ES-I3 (cell line): Measurements from ENCODE around the gene RRP36.
A peak's percentile ranks its signal among the peaks of the same experiment; 100 is the strongest.

Experiments used
- H3K36me3 ChIP-seq: 2 replicates; pipeline ENCODE4 v1.6.1; 2013; ENCODE audit warnings: mild to moderate bottlenecking, low read length, control low read depth, moderate library complexity; ENCODE audit not compliant: insufficient read depth
- H3K4me1 ChIP-seq: 2 replicates; pipeline ENCODE4 v1.6.1; 2013; ENCODE audit warnings: mild to moderate bottlenecking, control low read depth, low read length; ENCODE audit not compliant: insufficient read depth
- H3K9ac ChIP-seq: 2 replicates; pipeline ENCODE4 v1.6.1; 2013; ENCODE audit warnings: low read depth, mild to moderate bottlenecking, low read length, moderate library complexity
- H3K9me3 ChIP-seq: 2 replicates; pipeline ENCODE4 v1.6.1; 2013; ENCODE audit warnings: mild to moderate bottlenecking, low read length, moderate library complexity; ENCODE audit not compliant: control insufficient read depth, insufficient read depth

Gene RRP36

GRCh38 chr6:43014434-43014909, 7.0 kb upstream of the RRP36 start:
- Histone ChIP-seq H3K4me1 (0 out of 2 replicates have a peak, but pooled peaks cover 4% of the 10 kb centered on the region), H3K36me3 (peaks cover 9% of the 10 kb centered on the region; the same call in 1 of the 2 replicates), H3K9me3 (no peaks in the 10 kb centered on the region), H3K9ac (peak overlapping the region; percentile 72)

- Histone ChIP-seq H3K9me3 (no peaks in the 10 kb centered on the region), H3K4me1 (0 out of 2 replicates have a peak, but pooled peaks cover 4% of the 10 kb centered on the region), H3K9ac (no peak overlapping the region), H3K36me3 (peaks cover 5% of the 10 kb centered on the region; the same call in 1 of the 2 replicates)
These were observed 5.1 kb upstream of the RRP36 start for GRCh38 chr6:43016176-43016942.

- H3K36me3 ChIP-seq = peaks cover 5% of the 10 kb centered on the region; the same call in 1 of the 2 replicates
- H3K4me1 ChIP-seq = 0 out of 2 replicates have a peak, but pooled peaks cover 4% of the 10 kb centered on the region
- H3K9ac ChIP-seq = no peak overlapping the region
These were observed 4.5 kb upstream of the RRP36 start for GRCh38 chr6:43016943-43017334.

GRCh38 chr6:43019152-43019551, 2.3 kb upstream of the RRP36 start:
- Histone ChIP-seq H3K36me3 (peaks cover 7% of the 10 kb centered on the region), H3K9me3 (no peaks in the 10 kb centered on the region), H3K9ac (no peak overlapping the region), H3K4me1 (no peaks in the 10 kb centered on the region)

More at GRCh38 chr6:43016943-43017334, 4.5 kb upstream of the RRP36 start:
- H3K9me3 ChIP-seq = no peaks in the 10 kb centered on the region

- Histone ChIP-seq H3K9ac (no peak overlapping the region), H3K36me3 (peaks cover 15% of the 10 kb centered on the region)
These were observed 1.2 kb upstream of the RRP36 start for GRCh38 chr6:43020052-43020705.

GRCh38 chr6:43020847-43021246, 576 bp upstream of the RRP36 start:
- H3K9ac ChIP-seq = peak overlapping the region; percentile 99
- peaks cover 17% of the 10 kb centered on the region for H3K36me3 ChIP-seq
- no peaks in the 10 kb centered on the region for H3K4me1 ChIP-seq
- H3K9me3 ChIP-seq = no peaks in the 10 kb centered on the region

More at GRCh38 chr6:43020052-43020705, 1.2 kb upstream of the RRP36 start:
- H3K4me1 ChIP-seq = no peaks in the 10 kb centered on the region
- H3K9me3 ChIP-seq = no peaks in the 10 kb centered on the region

GRCh38 chr6:43024436-43024835, 3.0 kb downstream of the RRP36 start:
- Histone ChIP-seq H3K9ac (no peak overlapping the region), H3K4me1 (no peaks in the 10 kb centered on the region), H3K9me3 (no peaks in the 10 kb centered on the region), H3K36me3 (peaks cover 41% of the 10 kb centered on the region)

- no peak overlapping the region for H3K9ac ChIP-seq
- H3K36me3 ChIP-seq = peaks cover 45% of the 10 kb centered on the region
- H3K9me3 ChIP-seq = no peaks in the 10 kb centered on the region
- H3K4me1 ChIP-seq = no peaks in the 10 kb centered on the region
These were observed 4.9 kb downstream of the RRP36 start for GRCh38 chr6:43026365-43026764.

- no peak overlapping the region for H3K9ac ChIP-seq
- H3K9me3 ChIP-seq = no peaks in the 10 kb centered on the region
- H3K36me3 ChIP-seq = peaks cover 52% of the 10 kb centered on the region
- H3K4me1 ChIP-seq = no peaks in the 10 kb centered on the region
These were observed 7.7 kb downstream of the RRP36 start for GRCh38 chr6:43029120-43029519.

GRCh38 chr6:43032326-43032725, 10.9 kb downstream of the RRP36 start:
- Histone ChIP-seq H3K36me3 (peaks cover 28% of the 10 kb centered on the region), H3K9me3 (no peaks in the 10 kb centered on the region), H3K4me1 (no peaks in the 10 kb centered on the region), H3K9ac (no peak overlapping the region)

- H3K36me3 ChIP-seq = peaks cover 24% of the 10 kb centered on the region
- H3K9ac ChIP-seq = no peak overlapping the region
- no peaks in the 10 kb centered on the region for H3K9me3 ChIP-seq
- H3K4me1 ChIP-seq = no peaks in the 10 kb centered on the region
These were observed 12.2 kb downstream of the RRP36 start for GRCh38 chr6:43033496-43034189.

- peaks cover 19% of the 10 kb centered on the region for H3K36me3 ChIP-seq
- H3K9me3 ChIP-seq = no peaks in the 10 kb centered on the region
- H3K9ac ChIP-seq = no peak overlapping the region
These were observed 12.7 kb downstream of the RRP36 start for GRCh38 chr6:43034190-43034525.

GRCh38 chr6:43035495-43036194, 14.2 kb downstream of the RRP36 start:
- peaks cover 13% of the 10 kb centered on the region for H3K36me3 ChIP-seq
- H3K9me3 ChIP-seq = no peaks in the 10 kb centered on the region
- no peaks in the 10 kb centered on the region for H3K4me1 ChIP-seq
- H3K9ac ChIP-seq = no peak overlapping the region

More at GRCh38 chr6:43034190-43034525, 12.7 kb downstream of the RRP36 start:
- H3K4me1 ChIP-seq = no peaks in the 10 kb centered on the region

- no peaks in the 10 kb centered on the region for H3K4me1 ChIP-seq
- no peak overlapping the region for H3K9ac ChIP-seq
- H3K36me3 ChIP-seq = peaks cover 13% of the 10 kb centered on the region
- no peaks in the 10 kb centered on the region for H3K9me3 ChIP-seq
These were observed 15.3 kb downstream of the RRP36 start for GRCh38 chr6:43036712-43037111.
